DND-41 (cell line): ENCODE results near the gene PTPRN2.

Experiments
- EZH2 ChIP-seq: IDR thresholded peaks from 3 replicates; pipeline ENCODE4 v1.6.1; 2012; ENCODE audit warnings: borderline replicate concordance, low read depth, mild to moderate bottlenecking, moderate library complexity, low read length, inconsistent platforms; ENCODE audit not compliant: severe bottlenecking
- TF ChIP-seq, protein P1 (sequence below): IDR thresholded peaks from 2 replicates; pipeline ENCODE4 v1.5.1; 2012; ENCODE audit warnings: borderline replicate concordance, low read length, moderate library complexity, mild to moderate bottlenecking; ENCODE audit not compliant: poor library complexity, severe bottlenecking; ENCODE audit errors: extremely low read depth

DNA sequence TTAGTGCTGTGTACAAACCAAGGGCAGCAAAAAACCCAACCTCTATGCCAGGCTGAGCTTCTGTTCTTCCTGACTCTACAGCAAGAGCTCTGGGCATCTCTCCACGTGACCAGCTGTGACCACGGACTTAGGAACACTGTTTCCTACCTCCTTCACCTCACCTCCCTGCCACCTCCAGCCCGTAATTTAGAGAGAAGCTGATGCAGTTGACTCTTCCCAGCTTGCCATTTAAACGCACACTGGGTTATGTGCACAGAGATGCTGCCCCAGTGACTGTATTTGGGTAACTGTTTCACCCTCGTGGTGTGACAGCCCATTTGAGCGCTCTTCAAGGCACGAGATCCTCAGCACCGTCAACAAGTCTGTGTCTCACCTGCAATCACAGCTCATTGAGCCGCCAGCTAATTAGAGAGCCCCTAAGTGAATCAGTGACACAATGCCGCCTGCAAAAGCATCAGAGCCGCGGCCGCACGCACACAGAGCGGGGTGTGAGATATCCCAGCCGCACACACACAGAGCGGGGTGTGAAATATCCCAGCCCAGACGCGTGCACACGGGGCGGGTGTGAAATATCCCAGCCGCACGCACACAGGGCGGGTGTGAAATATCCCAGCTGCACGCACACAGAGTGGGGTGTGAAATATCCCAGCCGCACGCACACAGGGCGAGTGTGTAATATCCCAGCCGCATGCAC is 319.7 kb downstream of the PTPRN2 start:
- TF ChIP-seq, protein P1, sequence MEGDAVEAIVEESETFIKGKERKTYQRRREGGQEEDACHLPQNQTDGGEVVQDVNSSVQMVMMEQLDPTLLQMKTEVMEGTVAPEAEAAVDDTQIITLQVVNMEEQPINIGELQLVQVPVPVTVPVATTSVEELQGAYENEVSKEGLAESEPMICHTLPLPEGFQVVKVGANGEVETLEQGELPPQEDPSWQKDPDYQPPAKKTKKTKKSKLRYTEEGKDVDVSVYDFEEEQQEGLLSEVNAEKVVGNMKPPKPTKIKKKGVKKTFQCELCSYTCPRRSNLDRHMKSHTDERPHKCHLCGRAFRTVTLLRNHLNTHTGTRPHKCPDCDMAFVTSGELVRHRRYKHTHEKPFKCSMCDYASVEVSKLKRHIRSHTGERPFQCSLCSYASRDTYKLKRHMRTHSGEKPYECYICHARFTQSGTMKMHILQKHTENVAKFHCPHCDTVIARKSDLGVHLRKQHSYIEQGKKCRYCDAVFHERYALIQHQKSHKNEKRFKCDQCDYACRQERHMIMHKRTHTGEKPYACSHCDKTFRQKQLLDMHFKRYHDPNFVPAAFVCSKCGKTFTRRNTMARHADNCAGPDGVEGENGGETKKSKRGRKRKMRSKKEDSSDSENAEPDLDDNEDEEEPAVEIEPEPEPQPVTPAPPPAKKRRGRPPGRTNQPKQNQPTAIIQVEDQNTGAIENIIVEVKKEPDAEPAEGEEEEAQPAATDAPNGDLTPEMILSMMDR, result no peak
- TF ChIP-seq EZH2, result no peak
